Adrenal gland (tissue), 5 donors: ENCODE results near the gene FCAMR.

Experiments
- CTCF ChIP-seq, 6 experiments: fragments of 450-650 bp in 4 of 6; fragments of 200-600 bp in 2 of 6; sonication (generic) in 1 of 6; IDR thresholded peaks; 1 replicate in 5 of 6; 2 replicates in 1 of 6; pipeline versions ENCODE4 v1.5.1 to v1.8.0; 2016 to 2021; ENCODE audit warnings: antibody characterized with exemption in 6 of 6, mild to moderate bottlenecking in 2 of 6, moderate library complexity in 1 of 6
- POLR2A ChIP-seq, 2 donors: fragments of 450-650 bp; IDR thresholded peaks; one replicate each; pipeline ENCODE4 v1.6.1; 2017; ENCODE audit warnings: antibody characterized with exemption in 2 of 2, mild to moderate bottlenecking in 2 of 2, moderate library complexity in 1 of 2
- donor health status: DM: no; HTN: no; CAD: no.

DNA sequence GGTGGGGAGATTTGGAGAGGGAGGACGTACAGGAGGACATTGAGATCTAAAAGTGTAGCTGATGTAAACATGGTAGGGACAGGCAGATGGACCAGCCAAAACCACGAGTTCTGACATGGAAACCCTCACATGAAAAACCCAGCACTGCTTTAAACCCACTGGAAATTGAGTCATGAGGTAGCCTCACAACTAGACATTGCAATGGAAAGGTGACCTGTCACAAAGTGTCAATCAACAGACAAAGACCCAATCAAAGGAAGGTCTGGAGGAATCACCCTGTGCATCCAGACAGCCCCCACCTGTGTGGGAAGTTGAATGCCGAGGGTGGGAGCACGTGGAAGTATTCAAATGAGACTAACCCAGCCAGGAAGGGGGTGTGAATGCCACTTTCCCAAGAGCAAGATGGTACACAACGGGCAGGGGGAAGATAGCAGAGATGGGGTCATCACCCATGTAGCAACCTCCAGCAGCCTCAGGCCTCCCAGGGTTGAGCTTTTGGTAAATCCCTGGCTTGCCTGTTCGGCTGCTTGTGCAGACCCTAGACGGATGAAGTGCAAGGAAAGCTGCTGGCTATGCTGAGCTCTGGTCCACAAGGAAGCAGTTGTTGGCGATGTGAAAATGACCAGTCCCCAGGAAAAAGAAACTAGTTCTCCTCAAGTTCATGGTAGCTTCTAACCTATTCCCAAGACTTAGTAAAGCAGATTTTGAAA lies 54.1 kb downstream of the FCAMR start:
- TF ChIP-seq CTCF (IDR thresholded peaks at IDR 0.05) (no peak), POLR2A (IDR thresholded peaks at IDR 0.05) (no peak)
